Gastrocnemius medialis (tissue), 4 donors: Measurements from ENCODE around the gene ZNF652. TPM values are rescaled to one million over a fixed set of nuclear protein-coding genes. Genes with fewer than 3 reads are reported as not detected.

Source experiments
- ATAC-seq, 2 donors: fragments of 150-250 bp; one replicate each; pipeline ENCODE4 v1.9.1; 2016
- DNase-seq, 2 donors: peaks; one replicate each; pipeline ENCODE4 v3.0.0-alpha.2; 2019
- H3K27ac ChIP-seq, 4 donors: fragments of 200-600 bp; sonication (generic); 1 replicate in 1 of 4; 2 replicates in 3 of 4; pipeline ENCODE4 v1.5.1; 2016 to 2018; ENCODE audit warnings: mild to moderate bottlenecking in 2 of 4, moderate library complexity in 1 of 4
- H3K27me3 ChIP-seq, 3 donors: fragments of 200-600 bp; sonication (generic) in 2 of 3; 1 replicate in 1 of 3; 2 replicates in 2 of 3; pipeline versions ENCODE4 v1.5.1 to v1.6.0; 2016 to 2019; ENCODE audit warnings: mild to moderate bottlenecking in 1 of 3, moderate library complexity in 1 of 3
- H3K36me3 ChIP-seq, 2 donors: fragments of 200-600 bp; sonication (generic) in 1 of 2; one replicate each; pipeline ENCODE4 v1.5.1; 2017 to 2018
- H3K4me1 ChIP-seq, 2 donors: fragments of 200-600 bp; sonication (generic) in 1 of 2; one replicate each; pipeline ENCODE4 v1.5.1; 2016 to 2017; ENCODE audit warnings: mild to moderate bottlenecking in 2 of 2
- H3K4me3 ChIP-seq, 4 donors: fragments of 200-600 bp; sonication (generic) in 3 of 4; 1 replicate in 1 of 4; 2 replicates in 3 of 4; pipeline ENCODE4 v1.5.1; 2016 to 2019; ENCODE audit warnings: mild to moderate bottlenecking in 2 of 4
- H3K9me3 ChIP-seq, 3 donors: fragments of 200-600 bp; sonication (generic) in 2 of 3; 1 replicate in 1 of 3; 2 replicates in 2 of 3; pipeline ENCODE4 v1.5.1; 2016 to 2019
- CTCF ChIP-seq, 5 experiments: fragments of 450-650 bp in 3 of 5; fragments of 200-600 bp in 2 of 5; sonication (generic) in 2 of 5; IDR thresholded peaks in 4 of 5; conservative IDR thresholded peaks in 1 of 5; 1 replicate in 4 of 5; 2 replicates in 1 of 5; pipeline ENCODE4 v1.5.1; 2016 to 2019; ENCODE audit warnings: antibody characterized with exemption in 5 of 5, mild to moderate bottlenecking in 3 of 5, moderate library complexity in 3 of 5
- POLR2A ChIP-seq, 2 donors: fragments of 450-650 bp; IDR thresholded peaks; one replicate each; pipeline ENCODE4 v1.6.1; 2017; ENCODE audit warnings: antibody characterized with exemption in 2 of 2, mild to moderate bottlenecking in 2 of 2, moderate library complexity in 2 of 2
- in situ Hi-C, 4 donors: fragments of 200-750 bp; cut with MboI; loops; one replicate each; pipeline versions ENCODE4 v1.15.0 to v1.8.0; 2017; ENCODE audit warnings: low sequenced_read_pairs in 4 of 4
- intact Hi-C: fragments of 100-400 bp; cut with DNase I; formaldehyde crosslinking; loops from one replicate; pipeline ENCODE4 v1.15.1; 2023; ENCODE audit warnings: low total_unique reads
- total RNA-seq, 4 donors: library from RNA; depleted of rRNA; stranded (reverse); fragments of >200 nt; gene quantifications; one replicate each; pipeline versions ENCODE4 v1.1.0 to v1.2.3, GENCODE V29; 2016

ZNF652 gene
- total RNA-seq, 4 donors from 2014 or later = 32.8 to 49.6 (median 41.1) TPM

GRCh38 chr17:49344914-49345313 is 17.1 kb downstream of the ZNF652 start:
- Histone ChIP-seq H3K27me3 (no peaks in the 10 kb centered on the region), H3K4me3 (no peak overlapping the region), H3K9me3 (no peaks in the 10 kb centered on the region), H3K4me1 (peaks cover 9 to 19% of the 10 kb centered on the region in 2 donors), H3K36me3 (no peaks in the 10 kb centered on the region), H3K27ac (no peak overlapping the region)
- ATAC-seq (no peak), DNase-seq (no peak)
- intact Hi-C loops = no loop called here
- in situ Hi-C loops = no loop called here
- TF ChIP-seq CTCF (IDR thresholded peaks at IDR 0.05 in 4 of 5, conservative IDR thresholded peaks at IDR 0.05 in 1 of 5) (no peak), POLR2A (IDR thresholded peaks at IDR 0.05) (no peak)

GRCh38 chr17:49343273-49343672 is 18.8 kb downstream of the ZNF652 start:
- H3K4me3 ChIP-seq = no peak overlapping the region
- no peaks in the 10 kb centered on the region for H3K9me3 ChIP-seq
- no peaks in the 10 kb centered on the region for H3K36me3 ChIP-seq
- H3K27me3 ChIP-seq = no peaks in the 10 kb centered on the region
- in situ Hi-C loops = no loop called here
- no peak for ATAC-seq
- no peak overlapping the region for H3K27ac ChIP-seq
- intact Hi-C loops = no loop called here
- TF ChIP-seq CTCF (IDR thresholded peaks at IDR 0.05 in 4 of 5, conservative IDR thresholded peaks at IDR 0.05 in 1 of 5) = no peak
- TF ChIP-seq POLR2A (IDR thresholded peaks at IDR 0.05) = no peak
- peaks cover 9 to 14% of the 10 kb centered on the region in 2 donors for H3K4me1 ChIP-seq
- no peak for DNase-seq

GRCh38 chr17:49342575-49342936 is 19.5 kb downstream of the ZNF652 start:
- Histone ChIP-seq H3K4me3 (no peak overlapping the region), H3K27me3 (no peaks in the 10 kb centered on the region), H3K9me3 (no peaks in the 10 kb centered on the region), H3K36me3 (no peaks in the 10 kb centered on the region), H3K27ac (no peak overlapping the region), H3K4me1 (peaks cover 9 to 15% of the 10 kb centered on the region in 2 donors)
- TF ChIP-seq POLR2A (IDR thresholded peaks at IDR 0.05) = no peak
- no peak for TF ChIP-seq CTCF (IDR thresholded peaks at IDR 0.05 in 4 of 5, conservative IDR thresholded peaks at IDR 0.05 in 1 of 5)
- ATAC-seq (no peak), DNase-seq (no peak)
- in situ Hi-C loops (no loop called here), intact Hi-C loops (no loop called here)

GRCh38 chr17:49341356-49341755 is 20.7 kb downstream of the ZNF652 start:
- ATAC-seq (no peak), DNase-seq (no peak)
- no peak overlapping the region for H3K4me3 ChIP-seq
- peaks cover 9 to 16% of the 10 kb centered on the region in 2 donors for H3K4me1 ChIP-seq
- intact Hi-C loops (no loop called here), in situ Hi-C loops (no loop called here)
- H3K27ac ChIP-seq = no peak overlapping the region
- H3K9me3 ChIP-seq = no peaks in the 10 kb centered on the region
- no peak for TF ChIP-seq POLR2A (IDR thresholded peaks at IDR 0.05)
- no peak for TF ChIP-seq CTCF (IDR thresholded peaks at IDR 0.05 in 4 of 5, conservative IDR thresholded peaks at IDR 0.05 in 1 of 5)
- H3K36me3 ChIP-seq = no peaks in the 10 kb centered on the region
- H3K27me3 ChIP-seq = no peaks in the 10 kb centered on the region

DNA sequence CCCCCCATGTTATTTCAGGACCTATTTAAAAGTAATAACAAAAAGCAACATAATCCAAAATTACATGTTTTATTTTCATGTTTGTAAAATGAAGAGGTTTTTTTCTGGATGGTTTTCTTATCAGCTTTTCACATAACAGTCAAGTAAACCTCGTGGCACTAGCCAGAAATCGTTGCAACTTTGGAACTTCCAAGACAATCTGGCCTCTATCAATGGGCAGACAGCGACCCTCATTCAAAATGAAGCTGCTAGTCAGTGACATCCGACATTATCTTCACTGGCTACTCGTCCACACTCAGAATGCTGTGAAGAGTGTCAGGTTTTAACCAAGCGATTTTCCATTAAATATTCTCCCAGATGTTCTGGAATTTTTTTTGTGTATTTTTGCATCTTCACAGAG is 22.7 kb downstream of the ZNF652 start:
- no peak for ATAC-seq
- no peak for DNase-seq
- intact Hi-C loops (no loop called here), in situ Hi-C loops (no loop called here)
- no peaks in the 10 kb centered on the region for H3K36me3 ChIP-seq
- H3K4me3 ChIP-seq = no peak overlapping the region
- H3K9me3 ChIP-seq = no peaks in the 10 kb centered on the region
- H3K27me3 ChIP-seq = no peaks in the 10 kb centered on the region
- H3K27ac ChIP-seq = no peak overlapping the region
- TF ChIP-seq POLR2A (IDR thresholded peaks at IDR 0.05) = no peak
- H3K4me1 ChIP-seq = peaks cover 17% of the 10 kb centered on the region in 2 donors
